ENCODE data around the gene STON2.
"Not testable (repeated sequence)": the region's sequence is repeated elsewhere in the genome, so short reads cannot be mapped to it uniquely, and the experiment has no call there.

STON2 gene

DNA sequence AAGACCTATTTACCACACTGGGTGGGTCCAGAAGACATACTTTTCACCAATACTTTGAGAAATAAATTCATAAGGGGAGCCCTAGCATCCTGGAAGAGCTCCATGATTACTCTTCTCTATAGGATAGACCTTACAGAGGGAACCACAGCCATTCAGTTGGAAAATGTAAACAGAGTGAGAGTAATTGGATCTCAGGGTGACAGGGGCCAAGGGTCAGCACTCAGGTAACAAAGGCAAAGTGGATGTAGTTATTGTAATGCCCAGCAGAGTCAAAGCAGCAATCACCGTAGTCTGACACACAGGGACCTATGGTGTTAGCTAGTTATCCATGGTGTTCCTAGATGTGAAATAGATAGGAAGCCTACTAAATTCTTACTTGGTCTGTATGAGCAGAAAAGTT, 168.6 kb downstream of the STON2 start:
- ATAC-seq, result no peak
- TF ChIP-seq SNAI2 (CRISPR knock-in tag; IDR thresholded peaks at IDR 0.05), result no peak
- TF ChIP-seq, protein P1, sequence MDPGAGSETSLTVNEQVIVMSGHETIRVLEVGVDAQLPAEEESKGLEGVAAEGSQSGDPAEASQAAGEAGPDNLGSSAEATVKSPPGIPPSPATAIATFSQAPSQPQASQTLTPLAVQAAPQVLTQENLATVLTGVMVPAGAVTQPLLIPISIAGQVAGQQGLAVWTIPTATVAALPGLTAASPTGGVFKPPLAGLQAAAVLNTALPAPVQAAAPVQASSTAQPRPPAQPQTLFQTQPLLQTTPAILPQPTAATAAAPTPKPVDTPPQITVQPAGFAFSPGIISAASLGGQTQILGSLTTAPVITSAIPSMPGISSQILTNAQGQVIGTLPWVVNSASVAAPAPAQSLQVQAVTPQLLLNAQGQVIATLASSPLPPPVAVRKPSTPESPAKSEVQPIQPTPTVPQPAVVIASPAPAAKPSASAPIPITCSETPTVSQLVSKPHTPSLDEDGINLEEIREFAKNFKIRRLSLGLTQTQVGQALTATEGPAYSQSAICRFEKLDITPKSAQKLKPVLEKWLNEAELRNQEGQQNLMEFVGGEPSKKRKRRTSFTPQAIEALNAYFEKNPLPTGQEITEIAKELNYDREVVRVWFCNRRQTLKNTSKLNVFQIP (CRISPR knock-in tag; IDR thresholded peaks at IDR 0.05; ENCODE audit: borderline replicate concordance, low read depth), result no peak
- TF ChIP-seq OSR1 (CRISPR knock-in tag; IDR thresholded peaks at IDR 0.05), result no peak
- TF ChIP-seq CSDC2 (CRISPR knock-in tag; IDR thresholded peaks at IDR 0.05), result no peak
- no peak for TF ChIP-seq ISL1 (CRISPR knock-in tag; IDR thresholded peaks at IDR 0.05)
- TF ChIP-seq, protein P2, sequence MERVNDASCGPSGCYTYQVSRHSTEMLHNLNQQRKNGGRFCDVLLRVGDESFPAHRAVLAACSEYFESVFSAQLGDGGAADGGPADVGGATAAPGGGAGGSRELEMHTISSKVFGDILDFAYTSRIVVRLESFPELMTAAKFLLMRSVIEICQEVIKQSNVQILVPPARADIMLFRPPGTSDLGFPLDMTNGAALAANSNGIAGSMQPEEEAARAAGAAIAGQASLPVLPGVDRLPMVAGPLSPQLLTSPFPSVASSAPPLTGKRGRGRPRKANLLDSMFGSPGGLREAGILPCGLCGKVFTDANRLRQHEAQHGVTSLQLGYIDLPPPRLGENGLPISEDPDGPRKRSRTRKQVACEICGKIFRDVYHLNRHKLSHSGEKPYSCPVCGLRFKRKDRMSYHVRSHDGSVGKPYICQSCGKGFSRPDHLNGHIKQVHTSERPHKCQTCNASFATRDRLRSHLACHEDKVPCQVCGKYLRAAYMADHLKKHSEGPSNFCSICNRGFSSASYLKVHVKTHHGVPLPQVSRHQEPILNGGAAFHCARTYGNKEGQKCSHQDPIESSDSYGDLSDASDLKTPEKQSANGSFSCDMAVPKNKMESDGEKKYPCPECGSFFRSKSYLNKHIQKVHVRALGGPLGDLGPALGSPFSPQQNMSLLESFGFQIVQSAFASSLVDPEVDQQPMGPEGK (CRISPR knock-in tag; IDR thresholded peaks at IDR 0.05; ENCODE audit: borderline replicate concordance), result no peak
- TF ChIP-seq, protein P3, sequence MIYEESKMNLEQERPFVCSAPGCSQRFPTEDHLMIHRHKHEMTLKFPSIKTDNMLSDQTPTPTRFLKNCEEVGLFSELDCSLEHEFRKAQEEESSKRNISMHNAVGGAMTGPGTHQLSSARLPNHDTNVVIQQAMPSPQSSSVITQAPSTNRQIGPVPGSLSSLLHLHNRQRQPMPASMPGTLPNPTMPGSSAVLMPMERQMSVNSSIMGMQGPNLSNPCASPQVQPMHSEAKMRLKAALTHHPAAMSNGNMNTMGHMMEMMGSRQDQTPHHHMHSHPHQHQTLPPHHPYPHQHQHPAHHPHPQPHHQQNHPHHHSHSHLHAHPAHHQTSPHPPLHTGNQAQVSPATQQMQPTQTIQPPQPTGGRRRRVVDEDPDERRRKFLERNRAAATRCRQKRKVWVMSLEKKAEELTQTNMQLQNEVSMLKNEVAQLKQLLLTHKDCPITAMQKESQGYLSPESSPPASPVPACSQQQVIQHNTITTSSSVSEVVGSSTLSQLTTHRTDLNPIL (CRISPR knock-in tag; IDR thresholded peaks at IDR 0.05; ENCODE audit: low read depth), result no peak
- no peak for TF ChIP-seq TCF4 (CRISPR knock-in tag; IDR thresholded peaks at IDR 0.05; ENCODE audit: borderline replicate concordance)
- TF ChIP-seq ZNF565 (CRISPR knock-in tag; conservative IDR thresholded peaks at IDR 0.05; ENCODE audit: low read depth), result no peak
- TF ChIP-seq, protein P4, sequence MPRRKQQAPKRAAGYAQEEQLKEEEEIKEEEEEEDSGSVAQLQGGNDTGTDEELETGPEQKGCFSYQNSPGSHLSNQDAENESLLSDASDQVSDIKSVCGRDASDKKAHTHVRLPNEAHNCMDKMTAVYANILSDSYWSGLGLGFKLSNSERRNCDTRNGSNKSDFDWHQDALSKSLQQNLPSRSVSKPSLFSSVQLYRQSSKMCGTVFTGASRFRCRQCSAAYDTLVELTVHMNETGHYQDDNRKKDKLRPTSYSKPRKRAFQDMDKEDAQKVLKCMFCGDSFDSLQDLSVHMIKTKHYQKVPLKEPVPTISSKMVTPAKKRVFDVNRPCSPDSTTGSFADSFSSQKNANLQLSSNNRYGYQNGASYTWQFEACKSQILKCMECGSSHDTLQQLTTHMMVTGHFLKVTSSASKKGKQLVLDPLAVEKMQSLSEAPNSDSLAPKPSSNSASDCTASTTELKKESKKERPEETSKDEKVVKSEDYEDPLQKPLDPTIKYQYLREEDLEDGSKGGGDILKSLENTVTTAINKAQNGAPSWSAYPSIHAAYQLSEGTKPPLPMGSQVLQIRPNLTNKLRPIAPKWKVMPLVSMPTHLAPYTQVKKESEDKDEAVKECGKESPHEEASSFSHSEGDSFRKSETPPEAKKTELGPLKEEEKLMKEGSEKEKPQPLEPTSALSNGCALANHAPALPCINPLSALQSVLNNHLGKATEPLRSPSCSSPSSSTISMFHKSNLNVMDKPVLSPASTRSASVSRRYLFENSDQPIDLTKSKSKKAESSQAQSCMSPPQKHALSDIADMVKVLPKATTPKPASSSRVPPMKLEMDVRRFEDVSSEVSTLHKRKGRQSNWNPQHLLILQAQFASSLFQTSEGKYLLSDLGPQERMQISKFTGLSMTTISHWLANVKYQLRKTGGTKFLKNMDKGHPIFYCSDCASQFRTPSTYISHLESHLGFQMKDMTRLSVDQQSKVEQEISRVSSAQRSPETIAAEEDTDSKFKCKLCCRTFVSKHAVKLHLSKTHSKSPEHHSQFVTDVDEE (CRISPR knock-in tag; IDR thresholded peaks at IDR 0.05), result no peak
- no peak for TF ChIP-seq ZNF8 (CRISPR knock-in tag; IDR thresholded peaks at IDR 0.05)
- no peak for TF ChIP-seq ARNTL (CRISPR knock-in tag; IDR thresholded peaks at IDR 0.05; ENCODE audit: borderline replicate concordance, low read depth)
- no peak for TF ChIP-seq ZFP3 (CRISPR knock-in tag; IDR thresholded peaks at IDR 0.05)
- no peak for TF ChIP-seq ZNF70 (CRISPR knock-in tag; IDR thresholded peaks at IDR 0.05)
- no peak for TF ChIP-seq PPARA (CRISPR knock-in tag; IDR thresholded peaks at IDR 0.05; ENCODE audit: borderline replicate concordance)
- TF ChIP-seq, protein P5, sequence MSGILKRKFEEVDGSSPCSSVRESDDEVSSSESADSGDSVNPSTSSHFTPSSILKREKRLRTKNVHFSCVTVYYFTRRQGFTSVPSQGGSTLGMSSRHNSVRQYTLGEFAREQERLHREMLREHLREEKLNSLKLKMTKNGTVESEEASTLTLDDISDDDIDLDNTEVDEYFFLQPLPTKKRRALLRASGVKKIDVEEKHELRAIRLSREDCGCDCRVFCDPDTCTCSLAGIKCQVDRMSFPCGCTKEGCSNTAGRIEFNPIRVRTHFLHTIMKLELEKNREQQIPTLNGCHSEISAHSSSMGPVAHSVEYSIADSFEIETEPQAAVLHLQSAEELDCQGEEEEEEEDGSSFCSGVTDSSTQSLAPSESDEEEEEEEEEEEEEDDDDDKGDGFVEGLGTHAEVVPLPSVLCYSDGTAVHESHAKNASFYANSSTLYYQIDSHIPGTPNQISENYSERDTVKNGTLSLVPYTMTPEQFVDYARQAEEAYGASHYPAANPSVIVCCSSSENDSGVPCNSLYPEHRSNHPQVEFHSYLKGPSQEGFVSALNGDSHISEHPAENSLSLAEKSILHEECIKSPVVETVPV (CRISPR knock-in tag; IDR thresholded peaks at IDR 0.05), result no peak
- no peak for TF ChIP-seq GLIS3 (CRISPR knock-in tag; IDR thresholded peaks at IDR 0.05)

DNA sequence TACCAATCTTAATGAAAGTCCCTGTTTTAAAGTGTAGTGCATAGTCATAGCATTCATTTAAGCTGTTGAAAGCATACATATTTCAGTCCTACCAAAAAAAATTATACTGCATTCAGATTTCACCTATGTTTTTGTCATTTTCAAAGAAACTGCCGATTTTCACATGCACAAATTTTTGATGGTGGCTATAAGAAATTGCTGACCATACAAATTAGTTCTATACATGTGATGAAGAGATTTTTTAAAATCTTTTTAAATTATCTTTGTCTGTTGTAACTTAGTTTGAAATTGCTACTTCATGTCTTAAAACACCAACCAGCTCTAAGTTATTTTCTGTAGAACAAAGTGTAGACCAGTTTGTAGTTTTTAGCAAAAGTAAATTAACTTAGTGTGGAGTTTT, 175.9 kb downstream of the STON2 start:
- TF ChIP-seq ESRRG (CRISPR knock-in tag; IDR thresholded peaks at IDR 0.05) (no peak), ARNTL (CRISPR knock-in tag; IDR thresholded peaks at IDR 0.05; ENCODE audit: borderline replicate concordance, low read depth) (no peak), ISL1 (CRISPR knock-in tag; IDR thresholded peaks at IDR 0.05) (no peak), TOX (CRISPR knock-in tag; IDR thresholded peaks at IDR 0.05; ENCODE audit: borderline replicate concordance) (no peak), ZNF8 (CRISPR knock-in tag; IDR thresholded peaks at IDR 0.05) (no peak), ZC3H10 (CRISPR knock-in tag; IDR thresholded peaks at IDR 0.05) (no peak), BACH2 (CRISPR knock-in tag; IDR thresholded peaks at IDR 0.05; ENCODE audit: borderline replicate concordance) (no peak)
- no peak for ATAC-seq

DNA sequence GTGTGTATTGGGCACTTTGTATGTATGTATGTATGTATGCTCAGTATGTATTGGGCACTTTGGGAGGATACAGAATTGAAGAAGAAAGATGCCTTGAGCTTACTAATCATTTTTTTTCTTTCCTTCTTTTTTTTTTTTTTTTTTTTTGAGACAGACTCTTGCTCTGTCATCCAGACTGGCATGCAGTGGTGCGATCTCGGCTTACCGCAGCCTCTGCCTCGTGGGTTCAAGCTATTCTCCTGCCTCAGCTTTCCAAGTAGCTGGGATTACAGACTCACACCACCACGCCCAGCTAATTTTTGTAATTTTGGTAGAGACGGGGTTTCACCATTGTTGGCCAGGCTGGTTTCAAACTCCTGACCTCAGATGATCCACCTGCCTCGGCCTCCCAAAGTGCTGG, 176.3 kb downstream of the STON2 start:
- not testable (repeated sequence) for ATAC-seq

DNA sequence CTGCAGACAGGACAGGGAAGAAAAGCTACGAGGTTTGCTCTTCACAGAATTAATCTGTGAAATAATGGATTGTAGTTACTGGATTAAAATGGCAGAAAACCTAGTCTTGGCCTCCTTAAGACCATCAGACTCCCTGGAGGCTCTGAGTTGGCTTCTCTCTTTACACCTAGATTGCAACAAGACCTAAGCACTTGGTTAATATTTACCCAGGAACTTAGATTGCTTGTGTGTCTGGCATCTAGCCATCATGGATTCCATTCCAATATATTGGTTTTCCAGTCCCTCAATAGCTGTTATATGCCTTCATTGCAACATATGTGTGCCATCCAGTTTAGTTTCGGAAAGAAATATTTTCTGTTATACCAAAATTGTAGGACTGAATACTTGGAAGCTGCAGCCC, 177.4 kb downstream of the STON2 start:
- TF ChIP-seq BACH2 (CRISPR knock-in tag; IDR thresholded peaks at IDR 0.05; ENCODE audit: borderline replicate concordance), result no peak
- TF ChIP-seq, protein P5 (CRISPR knock-in tag; IDR thresholded peaks at IDR 0.05), result no peak
- TF ChIP-seq ISL1 (CRISPR knock-in tag; IDR thresholded peaks at IDR 0.05), result no peak
- no peak for TF ChIP-seq GLIS3 (CRISPR knock-in tag; IDR thresholded peaks at IDR 0.05)
- TF ChIP-seq TCF4 (CRISPR knock-in tag; IDR thresholded peaks at IDR 0.05; ENCODE audit: borderline replicate concordance), result no peak
- no peak for TF ChIP-seq ZFP30 (CRISPR knock-in tag; IDR thresholded peaks at IDR 0.05)
- no peak for TF ChIP-seq TOX (CRISPR knock-in tag; IDR thresholded peaks at IDR 0.05; ENCODE audit: borderline replicate concordance)
- ATAC-seq, result no peak

Measured in SK-N-SH treated with all-trans-retinoic acid at 6 μM for 48 hours (cell line).